ENCODE data around the gene DCK.

DNA sequence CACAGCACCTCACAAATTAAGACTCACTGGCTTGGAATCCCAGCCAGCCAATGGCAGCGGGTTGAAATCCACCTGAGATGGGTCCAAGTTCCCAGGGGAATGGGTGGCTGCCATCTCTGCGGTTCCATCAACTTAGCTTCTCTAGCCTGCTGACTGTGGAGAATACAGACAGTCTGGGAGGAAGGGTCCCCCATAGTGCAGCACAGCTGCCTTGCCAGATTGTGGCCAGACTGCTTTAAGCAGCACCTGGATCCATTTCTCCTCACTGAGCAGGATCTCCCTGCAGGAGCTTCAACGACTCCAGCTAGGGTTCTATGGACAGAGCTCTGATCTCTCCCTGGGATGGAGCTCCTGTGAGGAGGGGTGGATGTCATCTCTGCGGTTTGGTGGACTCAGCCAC lies 51.8 kb downstream of the DCK start:
- no peak for TF ChIP-seq CTCF (IDR thresholded peaks at IDR 0.05)
- TF ChIP-seq POLR2A (IDR thresholded peaks at IDR 0.05): no peak
